GM19239 (cell line): ENCODE data around the gene CDA.
A peak's percentile ranks its signal among the peaks of the same experiment; 100 is the strongest.

Source experiments
- DNase-seq: peaks from one replicate; pipeline ENCODE4 v3.0.0; 2011; ENCODE audit warnings: low spot score; ENCODE audit not compliant: insufficient read length
- FAIRE-seq: peaks from 2 replicates; lab custom pipeline; 2011; peaks lifted over from hg19 to GRCh38; lab: Jason Lieb, UNC

CDA gene

GRCh38 chr1:20641975-20642374, 53.1 kb downstream of the CDA start:
- no peak for DNase-seq
- FAIRE-seq: no peak

DNA sequence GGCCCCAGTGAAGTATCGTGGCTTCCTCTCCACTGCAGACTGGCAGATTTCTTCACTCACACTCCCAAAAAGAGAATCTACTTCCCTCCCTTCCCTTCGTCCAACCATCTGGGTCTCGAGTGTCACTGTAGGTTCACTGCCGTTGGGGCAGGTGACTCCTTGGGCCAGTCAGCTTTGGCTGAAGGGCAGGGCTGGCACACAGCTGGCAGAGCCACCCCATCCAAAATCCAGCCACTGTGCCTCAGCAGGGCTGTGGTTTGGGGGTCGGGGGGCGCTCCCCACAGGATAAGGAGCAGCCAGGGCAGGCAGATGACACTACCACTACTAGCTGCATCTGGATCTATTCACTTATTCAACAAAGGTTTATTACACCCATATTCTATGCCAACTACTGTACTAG, 54.2 kb downstream of the CDA start:
- no peak for FAIRE-seq
- DNase-seq: no peak

DNA sequence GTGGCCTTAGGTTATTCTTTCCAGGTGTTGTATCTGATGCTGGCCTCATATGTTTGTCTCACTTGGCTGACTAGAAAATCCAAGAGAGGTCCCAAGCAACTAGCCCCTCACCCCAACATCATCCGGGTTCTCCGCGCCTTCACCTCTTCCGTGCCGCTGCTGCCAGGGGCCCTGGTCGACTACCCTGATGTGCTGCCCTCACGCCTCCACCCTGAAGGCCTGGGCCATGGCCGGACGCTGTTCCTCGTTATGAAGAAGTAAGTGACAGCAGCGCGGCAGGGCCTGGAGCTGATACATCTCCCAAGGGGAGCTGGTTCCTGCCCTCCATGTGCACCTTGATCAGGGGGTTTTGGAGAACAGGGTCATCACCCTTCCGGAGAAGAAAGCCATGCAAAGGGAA, 55.5 kb downstream of the CDA start:
- DNase-seq (no peak), FAIRE-seq (no peak)

GRCh38 chr1:20645414-20645813, 56.5 kb downstream of the CDA start:
- no peak for DNase-seq
- no peak for FAIRE-seq

GRCh38 chr1:20648438-20648837, 59.5 kb downstream of the CDA start:
- FAIRE-seq (no peak), DNase-seq (no peak)

GRCh38 chr1:20648946-20649345, 60.0 kb downstream of the CDA start:
- DNase-seq: no peak
- no peak for FAIRE-seq

GRCh38 chr1:20652300-20652699, 63.4 kb downstream of the CDA start:
- no peak for DNase-seq
- no peak for FAIRE-seq

- DNase-seq (no peak), FAIRE-seq (no peak)
These were observed 65.3 kb downstream of the CDA start for GRCh38 chr1:20654104-20654690.

DNA sequence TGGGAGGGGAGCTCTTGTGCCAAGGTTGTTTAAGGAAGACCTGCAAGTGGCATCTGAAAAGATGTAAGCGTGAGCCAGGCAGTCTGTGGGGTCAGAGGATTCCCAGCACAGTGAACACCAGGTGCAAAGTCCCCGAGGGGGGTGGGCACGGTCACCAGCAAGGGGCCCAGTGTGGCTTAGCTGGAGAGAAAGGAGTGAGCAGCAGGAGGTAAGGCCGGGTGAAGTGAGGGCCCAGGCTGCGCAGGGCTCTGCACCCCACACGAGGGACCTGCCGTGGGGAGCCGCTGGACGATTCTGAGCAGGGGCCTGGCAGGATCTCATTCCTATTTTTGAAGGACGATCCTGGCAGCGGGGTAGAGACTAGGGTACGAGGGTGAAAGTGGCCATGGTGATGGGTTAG, 68.1 kb downstream of the CDA start:
- no peak for FAIRE-seq

GRCh38 chr1:20658166-20658915, 69.4 kb downstream of the CDA start:
- no peak for DNase-seq
- no peak for FAIRE-seq

More for the DNA sequence above, 68.1 kb downstream of the CDA start:
- no peak for DNase-seq

DNA sequence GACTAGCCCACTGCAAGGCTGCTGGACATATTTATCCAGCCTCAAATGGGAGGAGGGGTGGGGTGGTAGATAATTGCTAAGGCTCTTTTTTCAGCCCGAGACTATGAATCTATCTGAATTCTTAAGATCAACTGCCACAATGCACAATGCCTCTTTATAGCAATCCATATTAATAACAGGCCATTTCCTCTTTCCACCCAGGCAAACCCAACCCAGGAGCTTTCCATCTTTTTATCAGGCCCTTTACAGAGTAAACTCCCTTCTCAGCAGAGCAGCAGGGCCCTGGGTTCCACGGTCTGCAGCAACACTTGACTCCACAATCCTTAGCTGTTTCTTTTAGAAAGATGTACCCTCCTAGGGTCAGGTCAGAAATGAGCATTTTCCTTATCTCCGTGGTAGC, 71.5 kb downstream of the CDA start:
- DNase-seq: no peak
- peak; percentile 51 for FAIRE-seq

DNA sequence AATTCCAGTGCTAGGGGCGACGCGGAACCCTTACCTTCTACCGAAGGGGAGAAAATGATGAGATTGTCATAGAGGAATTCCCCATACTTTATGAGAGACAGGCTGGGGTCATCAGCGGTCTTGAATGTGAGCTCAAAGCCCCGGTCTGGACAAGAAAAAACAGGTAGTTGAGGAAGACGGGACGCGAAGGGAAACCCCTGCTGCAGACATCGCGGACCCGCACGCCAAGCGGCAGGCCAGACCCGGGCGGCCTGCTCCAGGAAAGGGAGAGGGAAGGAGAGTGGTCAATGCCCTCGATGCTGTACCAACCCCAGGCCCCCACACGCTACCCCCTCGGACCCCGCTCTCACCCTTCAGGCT, 71.9 kb downstream of the CDA start:
- no peak for DNase-seq
- peak; percentile 86 for FAIRE-seq

DNA sequence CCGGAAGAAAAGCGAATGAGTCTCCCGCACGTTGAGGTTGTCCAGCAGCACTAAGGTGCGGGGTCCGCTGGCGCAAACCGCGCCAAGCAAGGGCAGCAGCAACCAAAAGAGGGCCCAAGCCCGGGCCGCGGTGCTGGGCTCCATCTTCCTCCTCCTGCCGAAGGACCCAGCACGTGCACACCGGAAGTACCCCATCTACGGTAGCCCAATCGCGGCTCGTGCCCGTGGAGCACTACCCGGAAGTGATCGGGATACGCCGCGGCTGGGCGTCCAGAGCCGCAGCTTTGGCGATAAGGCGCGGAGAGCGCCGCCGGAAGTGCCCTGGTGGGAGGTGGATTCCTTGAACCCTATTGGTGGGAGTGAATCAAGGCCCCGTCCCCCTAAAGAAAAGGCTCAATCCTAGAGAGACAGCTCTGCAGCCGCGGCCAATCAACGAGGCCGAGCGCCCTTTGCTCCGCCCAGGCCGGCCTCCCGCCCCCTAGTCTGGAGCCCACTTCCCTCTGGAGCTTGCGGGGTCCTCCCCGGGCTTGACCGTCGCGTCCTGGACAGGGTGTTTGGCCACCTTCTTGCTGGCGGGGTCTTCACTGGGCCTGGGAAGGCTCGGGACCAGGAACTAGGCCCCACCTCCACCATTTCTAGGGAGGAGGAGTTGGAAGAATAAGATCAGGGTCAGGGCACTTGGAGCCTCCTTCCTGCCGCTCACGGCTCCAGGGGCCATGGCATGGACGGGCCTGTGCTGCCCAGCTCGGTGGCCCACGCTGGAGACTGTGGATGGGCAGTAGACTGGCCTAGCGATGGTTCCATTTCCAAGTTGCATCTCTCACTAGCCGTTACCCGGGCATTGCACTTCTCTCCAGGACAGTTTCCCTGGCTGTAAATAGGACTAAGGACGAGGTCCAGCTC, 72.6 kb downstream of the CDA start, which contains the start of gene DDOST:
DDOST (minus strand) TSS at position 163 of the 903 bp plus-strand sequence; CDS start at position 144, 19 bp downstream.
- DNase-seq: peak; percentile 98
- peak; percentile 99 for FAIRE-seq

- FAIRE-seq (peak; percentile 79), DNase-seq (no peak)
These were observed 73.2 kb downstream of the CDA start for GRCh38 chr1:20662110-20662475.

DNA sequence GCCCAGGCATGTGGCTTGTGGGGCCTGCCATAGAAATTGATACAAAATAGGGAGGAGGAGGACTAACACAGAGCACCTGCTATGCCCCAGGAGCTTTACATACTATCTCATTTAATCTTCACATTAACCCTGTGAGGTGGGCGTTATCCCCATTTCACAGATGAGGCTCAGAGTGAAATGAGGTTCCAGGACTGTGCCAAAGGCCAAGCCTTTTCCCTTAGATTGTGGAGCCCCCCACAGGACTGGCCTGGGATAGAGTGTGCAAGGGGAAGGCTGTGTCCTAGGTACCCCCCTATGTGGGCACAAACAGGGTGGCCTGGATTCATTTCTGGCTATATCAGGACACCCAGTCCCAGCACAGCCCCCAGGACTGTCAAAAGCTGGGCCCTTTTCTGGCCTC, 74.5 kb downstream of the CDA start:
- FAIRE-seq (no peak), DNase-seq (no peak)

- FAIRE-seq: no peak
- no peak for DNase-seq
These were observed 75.2 kb downstream of the CDA start for GRCh38 chr1:20663969-20664715.

DNA sequence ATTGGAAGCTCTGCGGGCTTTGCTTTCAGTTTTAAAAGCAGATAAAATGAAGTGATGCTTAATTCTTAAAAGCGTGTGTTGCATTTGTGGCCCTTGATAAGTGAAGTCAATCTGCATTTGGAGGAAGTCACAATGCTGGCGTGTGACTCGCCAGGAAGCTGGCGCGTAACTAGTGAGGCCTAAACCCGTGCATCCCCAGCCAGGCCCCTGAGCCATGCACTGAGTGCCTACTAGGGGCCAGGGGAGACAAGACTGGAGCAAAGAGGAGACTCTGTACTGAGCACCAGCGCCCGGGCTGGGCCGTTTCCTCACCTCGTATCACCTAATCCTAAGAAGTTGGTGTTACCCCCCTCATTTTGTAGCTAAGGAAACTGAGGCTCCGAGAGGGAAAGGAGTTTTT, 76.8 kb downstream of the CDA start:
- DNase-seq: no peak
- FAIRE-seq: no peak

GRCh38 chr1:20666146-20666545, 77.2 kb downstream of the CDA start:
- DNase-seq (no peak), FAIRE-seq (no peak)

DNA sequence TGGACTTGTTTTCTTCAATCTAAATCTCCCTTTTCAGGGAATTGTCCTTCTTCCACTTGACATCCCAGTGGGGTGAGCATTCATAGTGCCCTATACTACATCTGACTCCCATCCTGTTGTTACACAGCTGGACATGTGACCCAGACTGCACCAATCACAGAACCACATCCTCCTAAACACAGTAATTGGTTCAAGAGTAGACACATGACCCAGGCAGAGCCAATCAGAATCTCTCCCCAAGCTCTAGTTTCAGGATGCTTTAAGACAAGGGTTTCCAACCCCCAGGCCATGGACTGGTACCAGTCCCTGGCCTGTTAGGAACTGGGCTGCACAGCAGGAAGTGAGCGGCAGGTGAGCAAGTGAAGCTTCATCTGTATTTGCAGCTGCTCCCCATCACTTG, 77.9 kb downstream of the CDA start:
- no peak for FAIRE-seq
- no peak for DNase-seq
